ENCODE data around the gene PLEKHG3.

The PLEKHG3 gene

GRCh38 chr14:64737391-64738280 is 33.4 kb downstream of the PLEKHG3 start:
- ATAC-seq (peak; percentile 29), DNase-seq (no peak)
- Mint-ChIP-seq H3K4me1 (no peaks in the 10 kb centered on the region), H3K27ac (no peak overlapping the region), H3K4me3 (no peak overlapping the region), H3K9me3 (no peaks in the 10 kb centered on the region), H3K27me3 (no peaks in the 10 kb centered on the region)

GRCh38 chr14:64738281-64738804 is 34.1 kb downstream of the PLEKHG3 start:
- H3K27ac Mint-ChIP-seq, result no peak overlapping the region
- DNase-seq, result no peak

GRCh38 chr14:64741200-64741599 is 37.0 kb downstream of the PLEKHG3 start:
- ATAC-seq, result no peak

More at GRCh38 chr14:64738281-64738804, 34.1 kb downstream of the PLEKHG3 start:
- no peaks in the 10 kb centered on the region for H3K9me3 Mint-ChIP-seq
- no peaks in the 10 kb centered on the region for H3K4me1 Mint-ChIP-seq
- no peaks in the 10 kb centered on the region for H3K27me3 Mint-ChIP-seq
- ATAC-seq, result no peak
- H3K4me3 Mint-ChIP-seq, result no peak overlapping the region

GRCh38 chr14:64741961-64742360 is 37.7 kb downstream of the PLEKHG3 start:
- no peaks in the 10 kb centered on the region for H3K9me3 Mint-ChIP-seq

More at GRCh38 chr14:64741200-64741599, 37.0 kb downstream of the PLEKHG3 start:
- Mint-ChIP-seq H3K4me3 (no peak overlapping the region), H3K27me3 (no peaks in the 10 kb centered on the region), H3K4me1 (no peaks in the 10 kb centered on the region), H3K27ac (no peak overlapping the region), H3K9me3 (no peaks in the 10 kb centered on the region)
- DNase-seq, result no peak

GRCh38 chr14:64743061-64743460 is 38.8 kb downstream of the PLEKHG3 start:
- H3K27me3 Mint-ChIP-seq, result no peaks in the 10 kb centered on the region
- ATAC-seq (peak; percentile 35), DNase-seq (no peak)
- no peak overlapping the region for H3K4me3 Mint-ChIP-seq
- no peaks in the 10 kb centered on the region for H3K4me1 Mint-ChIP-seq
- no peaks in the 10 kb centered on the region for H3K9me3 Mint-ChIP-seq
- no peak overlapping the region for H3K27ac Mint-ChIP-seq

More at GRCh38 chr14:64741961-64742360, 37.7 kb downstream of the PLEKHG3 start:
- Mint-ChIP-seq H3K4me3 (no peak overlapping the region), H3K4me1 (no peaks in the 10 kb centered on the region), H3K27me3 (no peaks in the 10 kb centered on the region), H3K27ac (no peak overlapping the region)
- DNase-seq (no peak), ATAC-seq (no peak)

- ATAC-seq, result no peak
- peak overlapping the region in 1 of 2 donors; percentile 79 for H3K27ac Mint-ChIP-seq
- no peak overlapping the region for H3K4me3 Mint-ChIP-seq
- no peak for DNase-seq
- H3K4me1 Mint-ChIP-seq, result no peaks in the 10 kb centered on the region
- H3K27me3 Mint-ChIP-seq, result no peaks in the 10 kb centered on the region
- H3K9me3 Mint-ChIP-seq, result no peaks in the 10 kb centered on the region
Observed at GRCh38 chr14:64745511-64746091, 41.4 kb downstream of the PLEKHG3 start.

- H3K4me1 Mint-ChIP-seq, result no peaks in the 10 kb centered on the region
- H3K4me3 Mint-ChIP-seq, result no peak overlapping the region
- H3K27me3 Mint-ChIP-seq, result no peaks in the 10 kb centered on the region
- H3K9me3 Mint-ChIP-seq, result no peaks in the 10 kb centered on the region
- H3K27ac Mint-ChIP-seq, result no peak overlapping the region
- DNase-seq (no peak), ATAC-seq (no peak)
Observed at GRCh38 chr14:64746298-64747250, 42.4 kb downstream of the PLEKHG3 start.

- ATAC-seq, result no peak
- Mint-ChIP-seq H3K27ac (no peak overlapping the region), H3K9me3 (no peaks in the 10 kb centered on the region), H3K4me1 (no peaks in the 10 kb centered on the region), H3K27me3 (no peaks in the 10 kb centered on the region), H3K4me3 (no peak overlapping the region)
- no peak for DNase-seq
Observed at GRCh38 chr14:64747327-64747726, 43.1 kb downstream of the PLEKHG3 start.

GRCh38 chr14:64748521-64748920 is 44.3 kb downstream of the PLEKHG3 start:
- no peak overlapping the region for H3K27ac Mint-ChIP-seq
- no peaks in the 10 kb centered on the region for H3K27me3 Mint-ChIP-seq
- no peaks in the 10 kb centered on the region for H3K9me3 Mint-ChIP-seq
- H3K4me1 Mint-ChIP-seq, result no peaks in the 10 kb centered on the region
- no peak for ATAC-seq
- no peak for DNase-seq
- no peak overlapping the region for H3K4me3 Mint-ChIP-seq

- DNase-seq (no peak), ATAC-seq (peak; percentile 53)
- no peak overlapping the region for H3K4me3 Mint-ChIP-seq
- H3K27ac Mint-ChIP-seq, result no peak overlapping the region
- no peaks in the 10 kb centered on the region for H3K9me3 Mint-ChIP-seq
- no peaks in the 10 kb centered on the region for H3K27me3 Mint-ChIP-seq
- H3K4me1 Mint-ChIP-seq, result no peaks in the 10 kb centered on the region
Observed at GRCh38 chr14:64748995-64749714, 44.9 kb downstream of the PLEKHG3 start.

- Mint-ChIP-seq H3K4me1 (no peaks in the 10 kb centered on the region), H3K9me3 (no peaks in the 10 kb centered on the region), H3K27ac (no peak overlapping the region), H3K27me3 (no peaks in the 10 kb centered on the region), H3K4me3 (no peak overlapping the region)
- no peak for DNase-seq
- ATAC-seq, result no peak
Observed at GRCh38 chr14:64752909-64753308, 48.7 kb downstream of the PLEKHG3 start.

GRCh38 chr14:64753374-64753773 is 49.1 kb downstream of the PLEKHG3 start:
- Mint-ChIP-seq H3K27me3 (no peaks in the 10 kb centered on the region), H3K27ac (no peak overlapping the region), H3K9me3 (no peaks in the 10 kb centered on the region), H3K4me1 (no peaks in the 10 kb centered on the region), H3K4me3 (no peak overlapping the region)
- DNase-seq, result no peak
- no peak for ATAC-seq

- DNase-seq, result no peak
- Mint-ChIP-seq H3K9me3 (no peaks in the 10 kb centered on the region), H3K4me3 (no peak overlapping the region), H3K27me3 (no peaks in the 10 kb centered on the region), H3K4me1 (no peaks in the 10 kb centered on the region), H3K27ac (no peak overlapping the region)
- no peak for ATAC-seq
Observed at GRCh38 chr14:64753999-64754398, 49.8 kb downstream of the PLEKHG3 start.

- Mint-ChIP-seq H3K27me3 (peaks cover 6% of the 10 kb centered on the region), H3K4me1 (no peaks in the 10 kb centered on the region), H3K4me3 (no peak overlapping the region), H3K9me3 (no peaks in the 10 kb centered on the region), H3K27ac (no peak overlapping the region)
- no peak for DNase-seq
- no peak for ATAC-seq
Observed at GRCh38 chr14:64754685-64755084, 50.5 kb downstream of the PLEKHG3 start.

GRCh38 chr14:64755781-64756221 is 51.6 kb downstream of the PLEKHG3 start:
- ATAC-seq, result no peak
- no peak for DNase-seq
- H3K4me1 Mint-ChIP-seq, result no peaks in the 10 kb centered on the region
- H3K4me3 Mint-ChIP-seq, result no peak overlapping the region
- no peak overlapping the region for H3K27ac Mint-ChIP-seq
- H3K9me3 Mint-ChIP-seq, result no peaks in the 10 kb centered on the region
- H3K27me3 Mint-ChIP-seq, result peaks cover 17% of the 10 kb centered on the region

All from stimulated activated naive CD8-positive, alpha-beta T cell treated with anti-CD3 and anti-CD28 coated beads, Interleukin-15, amount 100 ng/mL, for 72 hours (primary cell).